ENCODE data around the gene E2F2.

The E2F2 gene

GRCh38 chr1:23481026-23481597 is 49.9 kb downstream of the E2F2 start:
- no peak for DNase-seq

- no peak for DNase-seq
Measured at GRCh38 chr1:23480187-23481025, 50.6 kb downstream of the E2F2 start.

GRCh38 chr1:23479666-23479941 is 51.4 kb downstream of the E2F2 start:
- no peak for DNase-seq

GRCh38 chr1:23478896-23479665 is 52.0 kb downstream of the E2F2 start:
- DNase-seq, result peak; percentile 52

- no peak for DNase-seq
Measured at GRCh38 chr1:23477359-23478144, 53.5 kb downstream of the E2F2 start.

GRCh38 chr1:23475641-23476040 is 55.4 kb downstream of the E2F2 start:
- DNase-seq, result peak; percentile 65

- DNase-seq, result peak; percentile 95
Measured at GRCh38 chr1:23475134-23475628, 55.9 kb downstream of the E2F2 start.

- peak; percentile 17 for DNase-seq
Measured at GRCh38 chr1:23473037-23473800, 57.8 kb downstream of the E2F2 start.

GRCh38 chr1:23472351-23473036 is 58.5 kb downstream of the E2F2 start:
- no peak for DNase-seq

GRCh38 chr1:23471473-23472075 is 59.5 kb downstream of the E2F2 start:
- no peak for DNase-seq

- DNase-seq, result peak; percentile 84
Measured at GRCh38 chr1:23470282-23471070, 60.6 kb downstream of the E2F2 start.

- DNase-seq, result no peak
Measured at GRCh38 chr1:23469372-23469982, 61.6 kb downstream of the E2F2 start.

GRCh38 chr1:23466423-23466989 is 64.5 kb downstream of the E2F2 start:
- DNase-seq, result no peak

GRCh38 chr1:23463286-23463685 is 67.7 kb downstream of the E2F2 start:
- DNase-seq, result no peak

GRCh38 chr1:23462766-23463165 is 68.3 kb downstream of the E2F2 start:
- DNase-seq, result no peak

GRCh38 chr1:23461050-23461449 is 70.0 kb downstream of the E2F2 start:
- DNase-seq, result no peak

- DNase-seq, result no peak
Measured at GRCh38 chr1:23460519-23460918, 70.5 kb downstream of the E2F2 start.

- DNase-seq, result no peak
Measured at GRCh38 chr1:23459338-23459757, 71.7 kb downstream of the E2F2 start.

Data from fibroblast of skin of right biceps (primary cell).